GM18499 (cell line): ENCODE data around the gene MAML2.
A peak's percentile ranks its signal among the peaks of the same experiment; 100 is the strongest.

ENCODE experiments used
- ATAC-seq: cut with Tn5 transposase; IDR thresholded peaks from one replicate; pipeline ENCODE4 v1.9.1; 2021; ENCODE audit warnings: moderate number of reproducible peaks; ENCODE audit not compliant: insufficient read depth, unreplicated experiment

The MAML2 gene

DNA sequence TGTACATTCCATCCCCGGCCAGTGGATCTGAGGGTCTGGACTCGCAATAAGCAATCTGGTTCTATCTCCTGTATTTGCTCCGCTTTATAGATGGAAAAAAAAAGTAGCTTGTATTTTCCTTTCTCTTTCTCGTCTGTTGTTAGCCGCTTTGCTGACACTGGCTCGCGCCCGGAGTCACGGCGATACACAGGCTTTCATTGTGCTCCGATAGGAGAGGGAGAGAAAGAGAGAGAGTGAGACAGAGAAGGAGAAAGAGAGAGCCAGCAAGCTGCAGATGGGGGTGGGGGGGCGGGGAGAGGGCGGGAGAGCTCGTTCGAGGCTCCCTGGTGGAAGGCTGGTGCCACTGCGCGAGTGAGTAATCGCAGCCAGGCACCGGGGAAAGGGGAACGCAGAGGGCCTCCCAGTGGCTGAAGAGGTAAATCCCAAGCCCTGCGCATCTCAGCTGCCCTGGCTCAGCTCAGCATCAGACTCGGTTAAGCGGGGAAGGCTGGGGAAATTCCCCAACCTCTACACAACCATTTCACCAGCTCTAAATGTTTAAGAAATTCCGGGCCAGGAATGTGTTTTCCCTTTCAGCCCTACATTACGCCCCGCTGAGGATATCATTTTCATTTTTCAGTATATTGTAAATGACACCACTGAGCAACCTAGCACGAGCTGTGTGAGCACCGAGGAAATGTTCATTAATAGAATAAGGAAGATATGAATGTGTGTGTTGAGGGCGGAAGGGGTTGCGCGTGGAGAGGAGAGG, at the start of gene MAML2:
MAML2 (minus strand) TSS at position 235 of the 751 bp plus-strand sequence. CDS start 1,300 bp downstream, outside the sequence.
- ATAC-seq: peak; percentile 60

DNA sequence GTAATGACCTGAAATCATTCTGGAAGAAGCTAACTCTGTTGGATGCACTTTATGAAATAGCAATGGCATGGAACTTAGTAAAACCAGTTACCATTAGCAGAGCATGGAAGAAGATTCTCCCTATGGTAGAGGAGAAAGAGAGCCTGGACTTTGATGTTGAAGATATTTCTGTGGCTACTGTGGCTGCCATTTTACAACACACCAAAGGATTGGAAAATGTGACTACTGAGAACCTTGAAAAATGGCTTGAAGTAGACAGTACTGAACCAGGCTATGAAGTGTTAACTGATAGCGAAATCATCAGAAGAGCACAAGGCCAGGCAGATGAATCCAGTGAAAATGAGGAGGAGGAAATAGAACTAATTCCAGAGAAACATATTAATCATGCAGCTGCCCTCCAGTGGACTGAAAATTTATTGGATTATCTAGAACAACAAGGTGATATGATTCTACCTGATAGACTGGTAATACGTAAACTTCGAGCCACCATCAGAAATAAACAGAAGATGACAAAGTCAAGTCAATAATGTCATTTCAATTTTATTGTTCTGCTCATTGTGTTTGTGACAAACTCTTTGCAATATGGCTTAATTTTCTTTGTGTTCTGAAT, 48.8 kb upstream of the MAML2 start:
- no peak for ATAC-seq

DNA sequence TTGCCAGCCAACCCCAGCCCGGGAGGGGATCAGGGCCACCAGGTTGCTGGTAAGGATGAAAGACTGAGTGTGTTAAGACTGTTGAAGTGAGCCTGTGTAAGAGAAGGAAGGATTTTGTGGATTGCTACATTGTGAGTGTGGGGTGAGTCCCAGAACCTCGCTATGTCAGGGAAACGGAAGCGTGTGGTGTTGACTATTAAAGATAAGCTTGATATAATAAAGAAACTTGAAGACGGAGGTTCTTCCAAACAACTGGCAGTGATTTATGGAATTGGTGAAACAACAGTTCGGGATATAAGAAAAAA, 47.4 kb upstream of the MAML2 start:
- ATAC-seq: no peak

- peak; percentile 83 for ATAC-seq
Measured at GRCh38 chr11:96389720-96390487, 46.9 kb upstream of the MAML2 start, which contains the start of the genes CCDC82 and JRKL. Gene CCDC82 (minus strand): TSS chr11:96389912. CDS start chr11:96384747, 5,165 bp downstream. Gene JRKL (plus strand): TSS chr11:96390013. CDS start chr11:96390650, 637 bp downstream.

DNA sequence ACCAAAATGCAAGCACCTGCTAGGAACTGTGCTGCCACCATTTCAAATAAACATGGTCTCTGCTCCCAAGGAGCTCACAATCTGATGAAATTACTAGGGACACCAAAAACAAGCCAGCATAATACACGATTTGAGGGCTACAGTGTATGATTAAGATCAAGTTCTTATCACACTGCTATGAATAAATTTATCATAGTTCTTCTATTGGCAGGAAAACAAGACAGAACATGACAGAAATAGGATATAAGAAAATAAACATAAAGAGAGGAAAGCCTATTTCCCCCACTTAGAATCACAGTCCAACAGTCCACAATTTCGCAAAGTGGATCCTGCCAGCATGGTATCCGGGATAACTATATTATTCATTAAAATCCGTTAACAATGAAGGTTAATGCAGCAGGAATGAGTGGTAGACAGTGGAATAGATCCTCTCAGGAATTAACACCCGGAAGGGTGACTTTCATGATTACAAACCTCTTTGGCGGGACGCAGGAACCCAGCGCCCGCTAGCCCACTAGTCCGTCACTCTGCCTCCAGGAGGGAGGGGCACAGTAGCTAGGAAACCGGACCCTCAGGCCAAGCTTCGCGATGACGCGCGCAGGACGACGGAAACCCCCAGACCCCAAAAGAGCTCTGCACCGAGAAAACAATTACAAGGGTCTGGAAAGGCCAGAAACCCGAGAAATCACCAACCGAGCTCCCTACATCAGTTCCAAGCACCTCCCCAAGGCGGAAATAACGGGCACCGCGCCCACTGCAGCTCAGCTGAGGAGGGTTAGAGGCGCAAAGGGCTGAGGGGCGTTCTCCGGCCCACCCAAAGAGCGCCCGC, 46.1 kb upstream of the MAML2 start:
- ATAC-seq: peak; percentile 30

DNA sequence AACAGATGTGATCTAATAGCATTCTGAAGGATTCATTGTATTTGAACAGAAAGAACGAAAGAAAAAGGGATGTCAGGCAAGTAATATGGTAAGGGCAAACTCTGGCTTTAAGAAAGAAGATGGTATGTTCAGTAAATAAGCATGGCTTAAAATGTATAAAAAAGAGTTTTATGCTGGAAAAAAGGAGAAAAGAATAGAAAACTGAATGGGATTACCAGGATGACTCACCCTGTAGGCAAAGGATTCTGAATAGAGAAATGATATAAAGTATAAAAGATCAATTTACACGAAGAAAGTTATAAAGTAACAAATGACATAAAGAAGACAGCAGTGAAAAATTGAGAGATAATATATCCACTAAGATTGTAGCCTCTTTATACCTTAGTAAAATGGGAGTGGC, 42.2 kb upstream of the MAML2 start:
- no peak for ATAC-seq

- ATAC-seq: no peak
Measured at GRCh38 chr11:96384156-96384555, 41.2 kb upstream of the MAML2 start.

GRCh38 chr11:96376796-96377195, 33.8 kb upstream of the MAML2 start:
- ATAC-seq: no peak

- ATAC-seq: no peak
Measured at GRCh38 chr11:96373826-96374225, 30.8 kb upstream of the MAML2 start.

DNA sequence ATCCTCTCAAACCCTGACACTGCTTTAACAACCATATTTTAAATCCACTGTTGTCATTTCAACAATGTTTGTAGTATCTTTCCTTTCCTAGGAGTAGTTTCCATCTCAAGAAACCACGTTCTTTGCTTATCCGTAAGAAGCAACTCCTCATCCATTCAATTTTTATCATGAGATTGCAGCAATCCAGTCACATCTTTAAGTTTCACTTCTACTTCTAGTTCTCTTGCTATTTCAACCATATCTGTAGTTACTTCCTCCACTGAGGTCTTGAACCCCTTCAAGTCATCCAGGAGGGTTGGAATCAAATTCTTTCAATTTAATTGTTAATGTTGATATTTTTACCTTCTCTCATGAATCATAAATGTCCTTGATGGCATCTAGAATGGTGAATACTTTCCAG, 24.3 kb upstream of the MAML2 start:
- ATAC-seq: no peak

DNA sequence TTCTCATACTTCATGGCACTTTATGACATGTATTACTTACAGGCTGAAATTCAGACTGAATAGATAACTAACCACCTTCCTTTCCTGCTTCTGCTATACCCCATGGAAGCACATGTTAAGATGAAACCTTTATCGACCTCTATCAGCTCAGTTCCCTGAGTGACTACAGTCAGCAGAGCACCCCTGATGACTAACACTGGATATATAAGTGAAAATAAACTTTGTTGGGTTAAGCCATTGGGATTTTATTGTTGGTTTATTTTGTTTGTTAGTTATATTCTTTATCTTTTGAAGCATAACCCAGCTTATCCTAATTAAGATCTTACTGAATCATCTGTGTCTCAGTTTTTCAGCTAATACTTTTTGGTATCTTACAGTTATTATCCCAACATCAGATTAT, 23.0 kb upstream of the MAML2 start:
- ATAC-seq: no peak

DNA sequence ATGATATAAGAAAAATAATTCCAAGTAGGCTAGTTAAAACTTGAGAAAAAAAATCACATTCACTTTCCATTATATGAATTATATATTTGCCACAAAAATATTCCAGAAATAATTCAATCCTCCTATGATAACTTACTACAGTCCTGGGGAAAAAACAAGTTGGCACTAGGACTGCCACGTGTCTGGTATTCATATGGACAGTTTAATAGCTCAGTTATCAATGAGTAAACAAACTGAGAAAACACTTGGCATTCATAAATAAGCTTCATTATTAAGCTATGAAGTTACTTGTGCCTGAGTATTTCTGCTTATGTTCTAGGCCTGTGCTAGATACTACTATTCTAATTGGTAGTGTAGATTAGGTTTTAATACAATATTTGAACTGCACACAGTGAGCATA, 22.5 kb upstream of the MAML2 start:
- ATAC-seq: no peak

GRCh38 chr11:96361778-96362177, 18.8 kb upstream of the MAML2 start:
- no peak for ATAC-seq

DNA sequence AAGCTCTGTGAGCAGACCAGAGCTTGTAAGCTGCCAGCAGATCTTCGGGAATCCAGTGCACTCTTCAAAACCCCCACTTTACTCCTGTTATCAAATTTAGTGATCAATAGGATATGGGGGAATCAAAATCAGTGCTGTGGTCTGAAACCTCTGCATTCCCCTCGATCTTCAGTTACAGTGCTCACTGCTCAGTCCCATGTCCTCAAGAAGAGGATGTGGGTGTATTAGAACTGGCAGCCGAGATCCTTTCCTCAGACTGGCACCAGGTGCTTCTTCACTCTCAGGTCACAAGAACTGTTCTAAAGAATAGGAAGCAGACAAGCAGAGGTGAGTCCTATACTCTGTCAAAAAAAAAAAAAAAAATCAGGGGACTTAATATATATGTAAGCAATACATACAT, 15.3 kb upstream of the MAML2 start:
- ATAC-seq: no peak

GRCh38 chr11:96357794-96358193, 14.8 kb upstream of the MAML2 start:
- no peak for ATAC-seq

- no peak for ATAC-seq
Measured at GRCh38 chr11:96356848-96357247, 13.9 kb upstream of the MAML2 start.

DNA sequence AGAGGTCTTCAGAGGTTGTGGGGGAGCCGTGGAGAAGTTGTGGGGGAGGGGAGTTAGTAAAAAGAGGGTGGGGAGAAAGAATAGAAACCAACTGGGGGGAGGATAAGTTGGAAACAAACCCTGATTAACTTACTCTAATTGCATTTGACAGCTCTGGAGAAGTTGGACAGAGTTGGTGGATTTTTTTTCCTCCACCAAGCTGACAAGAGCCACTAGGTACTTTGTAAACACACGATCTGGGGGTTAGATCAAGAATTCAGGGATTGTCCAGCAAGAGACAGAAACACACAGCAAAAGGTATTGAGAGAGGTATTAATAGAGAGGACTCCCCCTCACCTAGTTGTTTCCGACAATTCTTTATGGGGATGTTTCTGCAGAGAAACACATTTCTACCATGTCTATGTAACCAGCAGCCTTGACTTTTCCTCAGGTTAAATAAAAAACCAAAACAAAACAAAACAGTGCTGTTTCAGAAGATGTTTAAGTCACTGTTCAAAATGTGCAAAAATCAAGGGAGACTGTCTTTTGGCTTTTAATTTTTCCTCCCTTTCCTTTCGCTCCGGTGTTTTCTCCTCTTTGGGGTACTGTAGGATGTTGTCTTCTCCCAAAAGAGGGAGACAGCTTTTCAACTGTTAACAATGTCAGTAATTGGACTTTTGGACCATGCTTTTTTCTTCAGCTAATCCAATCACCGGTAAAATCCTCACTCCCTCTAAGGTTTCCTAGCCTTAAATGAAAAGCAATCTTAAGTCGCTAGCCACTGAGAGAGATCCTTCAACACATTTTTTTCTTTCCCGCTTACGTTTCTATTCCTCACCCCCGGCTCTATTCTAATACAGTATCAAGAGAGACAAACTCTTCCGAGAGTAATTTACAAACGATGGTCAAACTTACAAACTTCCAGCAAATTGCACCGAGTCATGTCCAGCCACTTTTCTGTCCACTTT, 708 bp downstream of the MAML2 start:
- no peak for ATAC-seq

- no peak for ATAC-seq
Measured at GRCh38 chr11:96341211-96342013, 1.6 kb downstream of the MAML2 start.

- no peak for ATAC-seq
Measured at GRCh38 chr11:96340555-96340885, 2.5 kb downstream of the MAML2 start.
